ENCODE results near the gene TRIP12.
A peak's percentile ranks its signal among the peaks of the same experiment; 100 is the strongest.
"Not testable (repeated sequence)": the region's sequence is repeated elsewhere in the genome, so short reads cannot be mapped to it uniquely, and the experiment has no call there.

TRIP12 gene

DNA sequence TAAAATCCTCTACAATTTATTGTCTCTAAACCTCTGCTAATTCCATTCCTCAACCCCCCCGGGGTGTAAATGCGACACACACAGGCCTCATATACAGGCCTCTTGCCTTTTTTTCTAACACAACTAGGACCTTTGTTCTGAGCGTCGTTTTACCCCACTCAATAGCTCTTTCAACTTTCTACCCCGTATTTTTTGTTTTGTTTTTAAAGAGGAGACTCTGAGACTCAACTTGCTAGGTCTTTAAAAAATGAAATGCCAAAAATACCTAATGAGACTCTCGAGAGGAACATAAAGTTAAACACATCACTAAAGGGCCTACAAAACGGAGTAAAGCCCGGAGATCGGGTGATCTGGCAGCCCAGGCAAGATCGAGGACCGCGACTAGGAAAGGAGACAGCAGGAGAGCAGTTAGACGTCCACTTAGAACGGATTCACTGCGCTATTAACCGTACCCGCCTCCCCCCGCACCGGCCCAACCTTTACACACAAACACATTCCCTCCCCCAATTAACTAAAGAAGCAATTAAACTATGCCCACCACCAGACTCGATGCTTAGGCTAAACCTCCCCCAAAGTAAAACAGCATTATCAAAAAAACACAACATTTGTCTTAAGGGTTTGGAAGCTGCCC lies 1.7 kb downstream of the TRIP12 start:
- peak; percentile 43 for DNase-seq

DNA sequence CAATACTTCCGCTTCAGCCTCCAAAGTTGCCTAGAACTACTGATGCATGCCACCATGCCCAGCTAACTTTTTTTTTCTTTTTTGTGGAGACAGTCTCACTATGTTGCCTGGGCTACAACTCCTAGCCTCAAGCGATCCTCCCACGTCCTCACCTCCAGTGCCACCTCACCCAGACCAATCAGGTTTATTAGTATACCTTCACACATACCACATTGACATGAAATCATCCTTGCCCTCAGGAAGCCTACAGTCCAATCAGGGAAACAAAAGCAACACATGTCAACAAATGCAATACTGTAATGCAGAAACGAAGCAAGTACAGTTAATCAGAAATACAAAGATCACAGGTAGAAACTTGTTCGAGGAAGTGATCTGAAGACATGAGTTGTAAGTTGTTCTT lies 4.0 kb downstream of the TRIP12 start:
- no peak for DNase-seq

DNA sequence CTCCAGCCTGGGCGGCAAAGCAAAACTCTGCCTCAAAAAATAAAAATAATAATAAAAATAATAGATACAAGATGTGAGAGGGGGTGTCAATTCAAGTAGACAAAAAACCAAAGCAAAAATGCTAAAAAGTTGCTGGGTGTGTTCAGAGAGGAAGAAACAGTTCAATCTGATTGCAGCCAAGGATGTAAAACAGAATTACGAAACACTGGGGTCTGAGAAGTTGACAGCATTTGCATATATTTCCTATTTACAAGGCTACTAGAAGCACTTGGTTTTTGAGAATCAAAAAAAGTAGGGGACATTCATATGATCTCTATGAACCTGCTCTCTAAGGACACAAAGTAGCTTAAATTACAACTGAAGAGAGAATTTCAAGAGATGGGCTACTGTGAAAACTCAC lies 7.6 kb downstream of the TRIP12 start:
- no peak for DNase-seq

DNA sequence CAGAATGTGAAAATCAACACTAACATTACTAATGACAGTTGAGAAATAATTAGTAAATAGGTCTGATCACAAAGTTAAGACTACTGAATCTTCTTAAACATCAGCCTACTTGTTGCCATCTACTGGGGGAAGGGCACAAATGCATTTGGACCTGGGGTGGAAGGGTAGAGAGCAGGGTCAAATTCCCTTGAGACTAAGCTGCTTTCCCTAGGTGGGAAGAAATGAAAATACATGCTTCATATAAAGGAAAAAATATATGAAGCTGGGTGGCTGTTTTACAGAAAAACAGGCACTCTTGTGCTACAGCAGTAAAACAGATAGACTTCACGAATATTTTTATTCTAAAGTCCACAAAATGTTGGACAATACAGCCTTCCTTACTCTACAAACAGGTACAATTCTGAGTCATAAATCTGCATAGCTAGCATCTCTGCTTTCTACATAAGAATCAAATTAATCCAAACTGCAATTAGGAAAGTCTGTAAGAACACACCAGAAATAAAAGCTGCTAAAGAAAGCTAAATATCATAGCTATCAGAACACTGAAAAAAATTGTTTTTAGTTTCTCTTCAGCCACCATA lies 10.9 kb downstream of the TRIP12 start:
- peak; percentile 6 for DNase-seq

DNA sequence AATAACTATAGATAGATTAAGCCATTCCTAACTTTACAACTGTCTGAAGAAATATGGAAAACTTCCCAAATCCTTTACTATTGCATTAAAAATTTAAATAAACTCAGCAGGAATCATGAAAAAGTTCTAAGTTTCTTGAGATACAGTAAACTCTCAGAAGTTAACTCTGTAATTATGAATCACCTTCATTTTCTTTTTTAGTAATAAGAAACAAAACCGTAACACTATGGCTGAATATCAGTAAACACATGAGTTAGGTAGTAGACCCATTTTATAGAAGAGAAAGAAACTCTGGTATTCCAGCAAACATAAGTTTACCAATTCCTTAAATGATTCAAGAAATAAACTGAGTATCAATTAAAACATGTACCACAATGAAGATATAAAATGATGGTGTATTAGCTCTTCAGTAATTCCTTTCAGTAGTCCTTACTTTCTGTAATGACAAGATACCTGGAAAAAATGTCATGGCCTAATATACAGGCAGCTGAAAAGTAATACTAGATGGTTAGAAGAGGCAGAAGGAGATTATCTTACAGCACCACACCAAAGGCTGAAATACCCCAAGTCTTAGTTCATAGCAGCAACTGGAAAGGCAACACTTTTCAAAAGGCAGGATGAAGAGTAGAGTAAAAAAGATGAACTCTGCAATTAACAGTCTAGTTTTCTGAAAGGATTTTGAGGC lies 11.5 kb downstream of the TRIP12 start:
- DNase-seq = no peak

DNA sequence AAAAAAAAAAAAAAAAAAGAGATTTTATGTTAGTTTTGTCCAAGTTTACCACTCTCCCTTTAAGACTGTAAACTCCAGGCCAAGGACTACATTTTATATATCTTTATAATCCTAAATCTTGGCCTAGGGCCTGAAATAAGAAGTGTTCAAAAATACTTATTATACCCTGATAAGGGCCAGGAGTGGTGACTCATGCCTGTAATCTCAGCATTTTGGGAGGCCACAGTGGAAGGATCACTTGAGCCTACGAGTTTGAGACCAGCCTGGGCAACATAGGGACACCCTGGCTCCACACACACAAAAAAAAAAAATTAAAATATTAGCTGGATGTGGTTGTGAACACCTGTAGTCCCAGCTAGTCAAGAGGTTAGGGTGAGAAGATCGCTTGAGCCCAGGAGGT lies 12.7 kb downstream of the TRIP12 start:
- DNase-seq = no peak

DNA sequence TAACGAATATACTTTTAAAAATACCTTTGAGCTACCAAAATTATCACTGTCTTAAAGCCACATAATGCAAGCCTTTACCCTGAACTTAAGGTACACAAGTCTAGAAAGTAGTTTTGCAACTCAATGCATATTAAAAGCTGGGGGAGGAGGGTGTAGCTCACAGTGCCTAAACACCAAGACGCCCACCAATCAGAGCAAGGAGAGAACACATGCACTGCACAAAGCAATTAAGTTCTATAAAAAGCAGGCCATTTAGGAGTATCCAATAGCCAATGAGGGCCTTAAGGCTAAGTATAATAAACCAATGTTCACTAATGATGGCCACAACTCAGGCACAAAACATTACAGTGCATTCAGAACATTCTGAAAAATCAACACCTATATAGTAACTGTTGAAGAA lies 16.2 kb downstream of the TRIP12 start:
- DNase-seq = no peak

DNA sequence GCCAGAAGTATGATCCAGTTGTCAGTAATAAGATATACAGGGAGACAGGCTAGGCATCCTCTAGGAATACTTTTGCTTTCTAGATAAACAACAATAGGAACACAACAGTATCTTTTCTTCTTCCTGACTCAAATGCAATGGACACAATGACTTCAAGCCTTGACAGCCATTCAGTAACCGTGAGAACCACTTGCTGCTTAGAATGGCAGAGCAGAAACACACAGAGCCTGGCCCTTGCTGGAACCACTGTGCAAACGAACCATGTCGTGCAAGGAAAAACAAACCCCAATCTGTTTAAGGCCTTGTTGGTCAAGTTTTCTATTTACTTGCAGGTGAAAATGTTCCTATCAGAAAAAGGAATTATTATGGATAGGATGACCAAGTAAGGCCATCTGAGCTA lies 18.8 kb downstream of the TRIP12 start:
- DNase-seq = no peak

DNA sequence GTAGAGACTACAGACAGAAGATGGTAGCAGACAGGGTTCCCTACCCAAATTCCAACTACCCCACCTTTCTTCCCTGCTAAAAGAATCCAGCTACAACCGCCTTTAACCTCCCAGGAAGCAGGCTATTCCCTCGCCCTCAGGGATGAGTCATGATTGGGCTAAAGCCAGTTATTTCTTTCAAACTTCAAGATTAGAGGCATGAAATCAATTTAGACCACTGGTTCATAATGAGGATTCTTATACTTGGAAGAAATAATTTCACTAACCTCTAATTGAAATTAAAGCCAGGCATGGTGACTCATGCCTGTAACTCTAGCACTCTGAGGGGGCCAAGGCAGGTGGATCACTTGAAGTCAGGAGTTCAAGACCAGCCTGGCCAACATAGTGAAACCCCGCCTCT lies 20.0 kb downstream of the TRIP12 start:
- no peak for DNase-seq

DNA sequence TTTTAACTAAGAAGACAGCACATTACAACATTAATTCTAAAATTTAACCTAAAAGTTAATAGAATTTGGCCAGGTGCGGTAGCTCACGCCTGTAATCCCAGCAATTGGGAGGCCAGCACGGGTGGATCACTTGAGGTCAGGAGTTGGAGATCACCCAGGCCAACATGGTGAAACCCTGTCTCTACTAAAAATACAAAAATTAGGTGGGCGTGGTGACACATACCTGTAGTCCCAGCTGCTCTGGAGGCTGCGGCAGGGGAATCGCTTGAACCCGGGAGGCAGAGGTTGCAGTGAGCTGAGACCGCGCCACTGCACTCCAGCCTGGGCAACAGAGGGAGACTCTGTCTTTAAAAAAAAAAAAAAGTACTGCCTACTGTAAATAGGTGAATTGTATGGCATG lies 21.3 kb downstream of the TRIP12 start:
- DNase-seq = not testable (repeated sequence)

DNA sequence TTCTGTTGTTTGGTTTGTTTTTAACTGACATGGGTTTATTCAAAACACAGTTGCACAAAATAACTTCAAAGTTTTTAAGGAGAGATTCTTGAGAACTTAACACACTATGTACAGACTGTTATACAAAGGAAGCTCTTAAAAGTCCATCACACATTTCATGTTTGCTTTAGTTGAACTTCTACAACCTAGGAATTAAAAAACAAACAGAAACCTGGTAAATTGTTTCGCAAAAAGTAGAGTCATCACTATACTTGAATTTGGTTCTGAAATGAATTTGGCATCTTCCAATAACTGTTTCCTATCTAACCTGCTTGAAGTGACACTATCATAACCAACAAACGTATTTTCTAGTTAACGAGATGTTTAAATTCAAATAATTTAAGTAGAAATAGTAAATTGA lies 21.8 kb downstream of the TRIP12 start:
- DNase-seq = no peak

DNA sequence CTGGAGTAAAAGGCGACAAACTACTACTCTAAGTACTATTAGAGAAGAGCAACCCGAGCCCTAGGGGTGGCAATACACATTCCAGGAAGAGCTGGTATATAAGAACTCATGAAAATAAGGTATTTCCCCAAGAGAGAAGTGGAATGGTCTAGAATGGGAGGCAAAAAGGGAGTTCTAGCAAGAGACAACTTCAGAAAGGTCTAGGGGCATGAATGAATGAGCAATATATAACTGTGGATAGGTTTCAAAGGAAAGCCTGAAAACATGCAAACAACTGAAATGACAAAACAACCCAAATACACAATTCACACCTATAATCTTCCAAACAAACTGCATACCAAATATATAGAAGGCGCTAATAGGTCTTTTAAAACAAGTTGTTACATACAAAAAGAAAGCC lies 22.2 kb downstream of the TRIP12 start:
- DNase-seq = no peak

DNA sequence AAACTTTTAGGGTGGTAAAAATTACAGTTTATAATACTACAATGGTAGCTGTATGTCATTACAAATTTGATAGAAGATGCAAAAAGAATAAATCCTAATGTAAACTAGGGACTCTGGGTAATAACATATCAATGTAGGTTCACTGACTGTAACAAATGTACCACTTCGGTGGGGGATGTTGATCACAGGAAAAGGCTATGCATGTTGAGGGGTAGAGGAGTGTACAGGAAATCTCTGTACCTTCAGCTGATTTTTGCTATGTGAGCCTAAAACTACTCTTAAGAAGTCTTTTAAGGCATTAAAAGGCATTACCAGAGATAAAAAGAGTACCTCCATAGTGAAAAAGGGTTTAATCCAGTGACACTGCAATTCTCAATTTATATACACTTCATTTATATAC lies 25.0 kb downstream of the TRIP12 start:
- no peak for DNase-seq

DNA sequence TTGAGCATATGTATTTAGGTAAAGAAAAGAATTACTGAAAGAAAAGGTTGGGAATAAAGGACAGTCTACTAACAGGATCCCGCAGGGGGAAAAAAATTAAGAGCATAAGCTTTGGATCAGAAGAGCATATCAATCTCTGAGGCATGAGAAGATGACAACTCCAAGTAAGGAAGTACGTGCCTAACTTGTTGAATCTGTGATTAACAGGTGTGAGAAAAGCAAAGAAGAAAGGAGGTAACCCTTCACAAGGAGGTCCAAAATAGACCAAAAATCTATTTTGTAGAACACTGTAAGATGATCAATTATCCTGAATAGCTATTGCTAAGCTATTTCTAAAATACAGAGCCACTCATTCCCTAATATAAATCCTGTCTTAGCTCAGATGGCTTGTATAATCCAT lies 32.8 kb downstream of the TRIP12 start:
- no peak for DNase-seq

DNA sequence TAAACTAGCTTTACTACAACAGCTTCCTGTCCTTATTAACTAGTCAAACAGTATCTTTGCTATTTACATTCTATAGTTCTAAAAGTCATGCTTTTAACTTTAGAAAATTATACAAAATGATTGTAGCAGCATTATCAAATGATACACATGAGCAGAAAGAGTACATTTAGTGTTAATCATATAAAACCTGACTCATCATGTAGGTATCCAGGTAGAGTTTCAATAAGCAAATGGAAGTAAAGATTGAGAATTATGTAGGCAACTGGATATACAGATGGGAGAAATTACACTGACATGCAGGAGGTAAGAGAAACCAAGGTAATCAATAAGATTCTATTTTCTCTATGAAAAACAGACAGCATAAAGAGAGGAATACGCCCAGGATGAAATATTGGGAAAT lies 33.8 kb downstream of the TRIP12 start:
- DNase-seq = no peak

DNA sequence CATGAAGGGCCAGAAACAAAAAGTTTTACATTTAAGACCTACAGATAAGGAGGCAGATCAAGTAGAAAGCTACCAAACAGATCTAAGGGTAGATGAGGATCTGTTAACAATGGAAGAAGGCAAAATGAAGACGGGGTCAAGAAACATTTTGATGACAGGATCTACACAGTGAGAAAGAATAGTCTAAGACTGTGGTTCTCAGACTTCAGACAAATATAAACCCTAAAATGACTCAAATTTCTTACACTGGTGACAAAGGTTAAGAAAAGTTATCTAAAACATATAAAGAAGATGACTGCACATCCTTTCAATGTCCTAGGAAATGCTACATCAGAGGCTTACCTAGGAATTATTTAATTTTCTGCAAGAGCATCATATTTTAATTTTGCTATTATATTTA lies 34.4 kb downstream of the TRIP12 start:
- no peak for DNase-seq

DNA sequence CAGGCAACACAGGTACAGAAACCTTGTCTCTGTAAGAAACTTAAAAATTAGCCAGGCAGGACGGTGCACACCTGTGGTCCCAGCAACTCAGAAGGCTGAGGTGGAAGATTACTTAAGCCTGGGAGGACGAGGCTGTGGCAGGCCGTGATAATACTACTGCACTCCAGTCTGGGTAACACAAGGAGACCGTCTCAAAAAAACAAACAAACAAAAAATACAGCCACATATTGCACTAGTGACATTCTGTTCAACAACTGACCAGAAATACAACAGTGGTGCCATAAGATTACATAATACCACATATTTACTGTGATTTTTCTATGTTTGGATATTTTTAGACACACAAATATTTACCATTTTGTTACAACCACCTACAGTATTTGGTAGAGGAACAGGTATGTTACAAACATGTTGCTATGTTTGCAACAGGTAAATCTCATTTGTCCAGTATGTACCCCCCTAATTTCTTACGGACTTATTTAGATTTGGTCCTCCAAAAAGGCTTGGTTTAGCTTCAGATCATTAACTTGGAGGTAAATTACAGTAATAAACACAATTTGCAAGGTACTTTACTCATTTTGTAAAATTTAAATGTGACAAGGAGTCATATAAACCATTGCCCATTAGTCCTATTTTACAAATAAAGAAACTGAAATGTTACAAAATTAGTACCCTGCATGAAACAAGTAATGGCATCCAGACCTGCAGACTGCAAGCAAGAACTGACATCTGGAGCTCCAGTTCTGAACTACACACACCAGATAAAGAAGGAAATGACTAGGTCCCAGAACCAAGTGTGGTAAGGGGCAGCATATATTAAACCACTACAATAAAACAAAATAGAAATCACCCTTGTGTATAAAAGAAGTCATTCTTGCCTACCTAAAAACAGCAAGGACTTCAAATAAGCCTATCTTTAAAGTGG lies 36.8 kb downstream of the TRIP12 start:
- DNase-seq = no peak

DNA sequence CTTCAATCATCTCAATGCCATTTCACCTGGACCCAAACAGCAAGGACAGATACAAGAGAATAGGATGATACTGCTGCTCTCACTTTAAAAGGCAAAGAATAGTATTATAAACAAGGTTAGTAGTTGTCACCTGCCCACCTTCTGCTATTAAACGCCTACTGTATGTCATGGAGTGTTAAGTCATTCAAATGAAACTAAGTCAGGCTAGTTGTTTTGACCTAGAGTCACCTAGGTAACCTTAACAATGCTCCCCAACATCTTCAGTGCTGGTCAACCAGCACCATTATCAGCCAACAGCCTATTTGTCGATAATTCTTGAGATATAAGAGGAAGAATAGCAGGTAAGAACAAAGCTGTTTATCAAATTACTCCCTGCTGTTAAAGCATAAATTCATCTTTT lies 39.2 kb downstream of the TRIP12 start:
- no peak for DNase-seq

DNA sequence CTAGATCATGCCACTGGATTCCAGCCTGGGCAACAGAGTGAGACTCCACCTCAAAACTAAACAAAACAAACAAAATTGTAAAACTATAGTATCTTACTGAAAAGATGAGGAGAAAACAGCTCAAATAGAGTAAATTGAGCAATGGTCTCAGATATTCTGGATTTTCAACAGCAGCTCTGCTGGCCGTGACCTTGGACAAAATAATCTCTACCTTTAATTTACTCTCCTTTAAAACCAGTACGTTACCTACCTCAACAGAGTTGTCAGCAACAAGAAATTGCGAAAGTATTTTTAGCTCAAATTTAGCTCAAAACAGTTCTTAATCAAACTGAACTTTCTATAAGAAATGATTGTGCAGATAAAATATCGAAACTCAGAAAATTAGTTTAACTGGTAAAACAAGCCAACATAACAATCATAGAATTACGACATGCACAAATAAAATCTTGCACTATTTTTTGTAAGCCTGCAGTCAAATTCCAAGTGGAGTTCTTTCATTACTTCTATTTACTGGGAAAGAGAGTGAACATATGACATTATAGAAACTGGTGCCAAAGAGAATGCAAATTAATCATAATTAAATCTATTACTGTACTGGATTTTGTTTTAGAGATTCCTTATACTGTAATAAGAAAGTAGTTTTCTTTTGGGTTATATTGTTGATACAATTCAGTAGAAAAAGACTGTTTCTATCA lies 40.8 kb downstream of the TRIP12 start:
- DNase-seq = no peak

DNA sequence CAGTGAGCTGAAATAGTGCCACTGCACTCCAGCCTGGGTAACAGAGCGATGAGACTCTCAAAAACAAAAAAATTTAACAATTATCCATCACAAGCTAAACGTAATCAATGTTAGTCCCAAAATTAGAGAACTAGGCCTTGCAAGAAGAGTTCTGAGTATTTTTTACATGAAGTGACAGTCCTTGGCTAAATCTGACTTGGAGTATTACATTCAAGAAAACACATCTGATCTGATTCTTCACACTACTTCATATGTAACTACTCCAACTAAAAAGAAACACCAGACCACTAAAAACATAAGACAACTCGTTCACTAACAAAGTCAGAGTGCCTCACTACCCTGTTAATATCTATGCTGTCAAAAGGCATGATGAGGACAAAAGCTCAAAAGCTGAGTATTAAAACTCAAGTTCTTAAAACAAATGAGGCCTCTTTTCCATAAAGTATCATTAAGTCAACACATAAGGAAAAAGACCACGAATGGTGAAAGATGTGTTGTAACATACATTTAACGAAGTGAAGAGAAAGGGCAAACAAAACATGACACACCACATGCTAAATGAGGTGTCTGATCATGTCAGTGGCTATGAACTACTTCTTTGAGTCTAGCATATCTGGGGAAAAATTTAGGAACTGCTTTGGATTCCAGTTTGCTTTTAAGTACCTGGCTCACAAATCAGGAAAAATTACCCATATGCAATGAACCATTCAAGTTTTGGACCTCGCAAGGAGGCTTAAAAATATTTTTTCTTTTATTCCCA lies 42.4 kb downstream of the TRIP12 start:
- DNase-seq = no peak

DNA sequence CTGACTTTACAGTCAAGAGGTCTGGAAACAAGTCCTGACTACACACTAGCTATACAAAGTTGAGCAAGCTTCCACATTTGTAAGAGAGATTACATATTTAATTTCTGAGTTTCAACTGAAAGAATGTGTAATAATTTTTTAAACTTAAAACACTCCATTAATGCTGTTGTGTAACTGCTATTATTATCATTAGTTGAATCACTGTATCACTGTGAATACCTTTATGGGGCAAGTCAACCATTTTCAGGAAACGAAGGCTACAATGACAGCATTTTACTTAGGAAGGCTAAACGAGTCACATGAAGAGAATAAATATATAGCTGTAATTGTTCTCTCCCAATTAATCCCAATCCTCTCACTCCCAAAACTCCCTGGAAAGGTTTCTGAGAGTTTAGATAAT lies 46.3 kb downstream of the TRIP12 start:
- no peak for DNase-seq

DNA sequence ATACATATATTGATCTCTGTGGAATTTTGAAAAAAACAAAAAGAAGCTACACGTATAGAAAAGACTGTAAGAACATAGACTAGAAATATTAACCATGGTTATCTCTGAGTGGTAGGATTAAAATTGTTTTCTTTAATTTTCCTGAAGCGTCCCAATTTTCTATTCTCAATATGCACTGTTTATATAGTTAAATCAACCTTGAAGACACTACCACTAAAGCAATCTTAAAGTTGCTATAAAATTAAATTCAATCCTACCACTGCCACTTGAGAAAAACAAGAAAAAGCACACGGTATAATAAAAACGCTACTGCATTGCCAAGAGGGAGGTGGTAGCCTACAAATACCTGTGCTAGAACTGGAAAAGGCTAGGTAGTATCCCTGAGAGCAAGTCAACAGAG lies 47.2 kb downstream of the TRIP12 start:
- DNase-seq = no peak
